Ovary (tissue), 9 donors: Measurements from ENCODE around the gene DIO3. TPM values are rescaled to one million over a fixed set of nuclear protein-coding genes. Genes with fewer than 3 reads are reported as not detected.

Source experiments
- DNase-seq, 5 donors: peaks; one replicate each; pipeline ENCODE4 v3.0.0-alpha.2; 2019 to 2020
- H3K27ac ChIP-seq, 2 donors: fragments of 200-600 bp; one replicate each; pipeline versions ENCODE4 v1.5.1 to v1.8.0; 2019 to 2022
- H3K27me3 ChIP-seq: fragments of 200-600 bp; one replicate; pipeline ENCODE4 v1.8.0; 2022
- H3K36me3 ChIP-seq: fragments of 200-600 bp; sonication (generic); one replicate; pipeline ENCODE4 v1.5.1; 2019
- H3K4me1 ChIP-seq: one replicate; pipeline ENCODE4 v1.8.1; 2013; ENCODE audit warnings: mild to moderate bottlenecking, moderate library complexity; ENCODE audit not compliant: insufficient read depth
- H3K4me3 ChIP-seq: fragments of 200-600 bp; sonication (generic); one replicate; pipeline ENCODE4 v1.5.1; 2017
- H3K9me3 ChIP-seq, 2 donors: fragments of 200-600 bp in 1 of 2; sonication (generic) in 1 of 2; one replicate each; pipeline versions ENCODE4 v1.5.1 to v1.8.1; 2013 to 2019; ENCODE audit warnings: mild to moderate bottlenecking in 1 of 2, moderate library complexity in 1 of 2
- EP300 ChIP-seq: sonication (generic); formaldehyde crosslinking; IDR thresholded peaks from one replicate; pipeline ENCODE4 v1.6.1; 2017; ENCODE audit warnings: antibody characterized with exemption
- POLR2A ChIP-seq: fragments of 450-650 bp; IDR thresholded peaks from one replicate; pipeline ENCODE4 v1.6.1; 2017; ENCODE audit warnings: antibody characterized with exemption, mild to moderate bottlenecking, moderate library complexity
- whole genome bisulfite sequencing, 3 donors: extraction: QIAGEN DNeasy Blood & Tissue Kit in 1 of 3; methylation state at CpG; one replicate each; pipeline versions ENCODE4 v1.1.5 to v1.1.7; 2013 to 2017; 5-methylcytosine and 5-hydroxymethylcytosine counted together
- intact Hi-C, 4 donors: fragments of 100-400 bp; cut with DNase I; formaldehyde crosslinking; loops; one replicate each; pipeline versions ENCODE4 v1.11.0 to v1.15.1; 2022 to 2023
- polyA plus RNA-seq, 2 donors: library from polyadenylated mRNA; stranded (reverse); fragments of 200-250 nt in 1 of 2; fragments of 350-450 nt in 1 of 2; fragmentation: Illumina TruSeq in 1 of 2; extraction: RNeasy Lipid Tissue Mini Kit (QIAGEN cat#74804) in 1 of 2; gene quantifications; one replicate each; pipeline ENCODE4 v1.2.3, GENCODE V29; 2013 to 2014
- total RNA-seq, 7 donors: library from RNA; depleted of rRNA in 2 of 7; stranded (reverse); fragments of >200 nt in 2 of 7; fragmentation: NEBNext Ultra II Directional in 3 of 7; extraction: Animal tissue kit (Norgen Biotek cat#: 25700) in 3 of 7; gene quantifications; one replicate each; pipeline versions ENCODE4 v1.1.0 to v1.2.4, GENCODE V29; 2016 to 2023
- TF ChIP-seq, protein P1 (sequence below), 3 donors: fragments of 450-650 bp in 2 of 3; fragments of 200-600 bp in 1 of 3; IDR thresholded peaks; one replicate each; pipeline versions ENCODE4 v1.5.1 to v1.8.0; 2016 to 2022; ENCODE audit warnings: antibody characterized with exemption in 3 of 3, mild to moderate bottlenecking in 1 of 3
- donor health status: DM: no; HTN: no; CAD: no; lungs with moderate emphysema.
- donor health status: DM: no; HTN: no; CAD: no.
- donor health status: Bipolar disorder and iron deficiency.
- donor health status: DM: yes; HTN: yes; CAD: no.
- donor health status: DM: no; HTN: no; CAD: no.
- donor health status: DM: yes; HTN: yes; CAD: no.

The DIO3 gene
- total and polyA plus RNA-seq, 9 donors, result 3.1 to 24.7 (median 13.9) TPM

- Histone ChIP-seq H3K27ac (no peak overlapping the region), H3K4me3 (no peak overlapping the region), H3K27me3 (no peaks in the 10 kb centered on the region), H3K9me3 (no peaks in the 10 kb centered on the region), H3K36me3 (no peaks in the 10 kb centered on the region), H3K4me1 (no peaks in the 10 kb centered on the region)
- peak in 1 of 5 donors; percentile 4 for DNase-seq
- intact Hi-C loops, result no loop called here
- TF ChIP-seq EP300 (no peak), POLR2A (no peak)
- WGBS, 3 donors, result 82 to 94% (median 92%) methylated on average over 9 of the region's 9 CpGs
Observed at GRCh38 chr14:101590062-101590461, 28.8 kb downstream of the DIO3 start.

- intact Hi-C loops, result no loop called here
- 94 to 97% (median 96%) methylated on average over 14 of the region's 14 CpGs for WGBS, 3 donors
- peak in 1 of 5 donors; percentile 6 for DNase-seq
- no peaks in the 10 kb centered on the region for H3K27me3 ChIP-seq
- H3K4me3 ChIP-seq, result no peak overlapping the region
- no peaks in the 10 kb centered on the region for H3K4me1 ChIP-seq
- no peak overlapping the region for H3K27ac ChIP-seq
- H3K9me3 ChIP-seq, result no peaks in the 10 kb centered on the region
- TF ChIP-seq, protein P1, sequence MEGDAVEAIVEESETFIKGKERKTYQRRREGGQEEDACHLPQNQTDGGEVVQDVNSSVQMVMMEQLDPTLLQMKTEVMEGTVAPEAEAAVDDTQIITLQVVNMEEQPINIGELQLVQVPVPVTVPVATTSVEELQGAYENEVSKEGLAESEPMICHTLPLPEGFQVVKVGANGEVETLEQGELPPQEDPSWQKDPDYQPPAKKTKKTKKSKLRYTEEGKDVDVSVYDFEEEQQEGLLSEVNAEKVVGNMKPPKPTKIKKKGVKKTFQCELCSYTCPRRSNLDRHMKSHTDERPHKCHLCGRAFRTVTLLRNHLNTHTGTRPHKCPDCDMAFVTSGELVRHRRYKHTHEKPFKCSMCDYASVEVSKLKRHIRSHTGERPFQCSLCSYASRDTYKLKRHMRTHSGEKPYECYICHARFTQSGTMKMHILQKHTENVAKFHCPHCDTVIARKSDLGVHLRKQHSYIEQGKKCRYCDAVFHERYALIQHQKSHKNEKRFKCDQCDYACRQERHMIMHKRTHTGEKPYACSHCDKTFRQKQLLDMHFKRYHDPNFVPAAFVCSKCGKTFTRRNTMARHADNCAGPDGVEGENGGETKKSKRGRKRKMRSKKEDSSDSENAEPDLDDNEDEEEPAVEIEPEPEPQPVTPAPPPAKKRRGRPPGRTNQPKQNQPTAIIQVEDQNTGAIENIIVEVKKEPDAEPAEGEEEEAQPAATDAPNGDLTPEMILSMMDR (IDR thresholded peaks at IDR 0.05), result no peak
- TF ChIP-seq EP300, result no peak
- no peak for TF ChIP-seq POLR2A
- H3K36me3 ChIP-seq, result no peaks in the 10 kb centered on the region
Observed at GRCh38 chr14:101590616-101591015, 29.3 kb downstream of the DIO3 start.

- Histone ChIP-seq H3K9me3 (no peaks in the 10 kb centered on the region), H3K27ac (no peak overlapping the region), H3K4me3 (no peak overlapping the region), H3K4me1 (no peaks in the 10 kb centered on the region), H3K27me3 (no peaks in the 10 kb centered on the region), H3K36me3 (no peaks in the 10 kb centered on the region)
- TF ChIP-seq EP300 (no peak), POLR2A (no peak)
- TF ChIP-seq, protein P1 (IDR thresholded peaks at IDR 0.05), result no peak
- peak in 1 of 5 donors; percentile 10 for DNase-seq
- 62 to 77% (median 67%) methylated on average over 5 of the region's 5 CpGs for WGBS, 3 donors
- intact Hi-C loops, result no loop called here
Observed at GRCh38 chr14:101591121-101591520, 29.8 kb downstream of the DIO3 start.

- Histone ChIP-seq H3K4me3 (no peak overlapping the region), H3K9me3 (no peaks in the 10 kb centered on the region), H3K27ac (no peak overlapping the region), H3K4me1 (no peaks in the 10 kb centered on the region), H3K27me3 (no peaks in the 10 kb centered on the region), H3K36me3 (no peaks in the 10 kb centered on the region)
- DNase-seq, result peak in 1 of 5 donors; percentile 8
- WGBS, 3 donors, result 92 to 93% (median 93%) methylated on average over 5 of the region's 5 CpGs
- TF ChIP-seq EP300, result no peak
- TF ChIP-seq, protein P1 (IDR thresholded peaks at IDR 0.05), result no peak
- no peak for TF ChIP-seq POLR2A
- intact Hi-C loops, result no loop called here
Observed at GRCh38 chr14:101591582-101591981, 30.3 kb downstream of the DIO3 start.

GRCh38 chr14:101593411-101594238 is 32.3 kb downstream of the DIO3 start:
- Histone ChIP-seq H3K4me1 (no peaks in the 10 kb centered on the region), H3K27ac (no peak overlapping the region), H3K4me3 (no peak overlapping the region), H3K9me3 (no peaks in the 10 kb centered on the region), H3K27me3 (no peaks in the 10 kb centered on the region), H3K36me3 (no peaks in the 10 kb centered on the region)
- no peak for TF ChIP-seq EP300
- TF ChIP-seq, protein P1 (IDR thresholded peaks at IDR 0.05), result no peak
- TF ChIP-seq POLR2A, result no peak
- no peak for DNase-seq
- WGBS, 3 donors, result 90 to 95% (median 92%) methylated on average over 7 of the region's 7 CpGs
- intact Hi-C loops, result no loop called here
